HCT116 (cell line): ENCODE measurements around the gene CERS6.

Source experiments
- CTCF ChIP-seq, 3 experiments: fragments of 200-600 bp in 1 of 3; sonication (generic) in 1 of 3; IDR thresholded peaks in 2 of 3; conservative IDR thresholded peaks in 1 of 3; 2 replicates each; pipeline ENCODE4 v1.5.1; 2012 to 2017; ENCODE audit warnings: low read depth in 2 of 3, low read length in 2 of 3, antibody characterized with exemption in 1 of 3, borderline replicate concordance in 1 of 3, control low read depth in 1 of 3, mild to moderate bottlenecking in 1 of 3, mixed read lengths in 1 of 3, mixed run types in 1 of 3, moderate library complexity in 1 of 3; ENCODE audit not compliant: insufficient read depth in 1 of 3
- EGR1 ChIP-seq: IDR thresholded peaks from 2 replicates; pipeline ENCODE4 v1.6.1; 2012; ENCODE audit warnings: low read depth
- MAX ChIP-seq: IDR thresholded peaks from 2 replicates; pipeline ENCODE4 v1.6.1; 2012
- POLR2A ChIP-seq: IDR thresholded peaks from 2 replicates; pipeline ENCODE4 v1.7.0; 2011; ENCODE audit warnings: borderline replicate concordance; ENCODE audit not compliant: insufficient read depth, insufficient read length; ENCODE audit errors: extremely low read depth
- REST ChIP-seq: IDR thresholded peaks from 2 replicates; pipeline ENCODE4 v1.6.1; 2012; ENCODE audit warnings: low read depth
- SIN3A ChIP-seq: IDR thresholded peaks from 2 replicates; pipeline ENCODE4 v1.6.1; 2012; ENCODE audit warnings: low read depth
- TF ChIP-seq, protein P1 (sequence below): IDR thresholded peaks from 2 replicates; pipeline ENCODE4 v1.6.1; 2011; ENCODE audit warnings: mild to moderate bottlenecking, low read length, moderate library complexity; ENCODE audit not compliant: insufficient replicate concordance; ENCODE audit errors: extremely low read depth

DNA sequence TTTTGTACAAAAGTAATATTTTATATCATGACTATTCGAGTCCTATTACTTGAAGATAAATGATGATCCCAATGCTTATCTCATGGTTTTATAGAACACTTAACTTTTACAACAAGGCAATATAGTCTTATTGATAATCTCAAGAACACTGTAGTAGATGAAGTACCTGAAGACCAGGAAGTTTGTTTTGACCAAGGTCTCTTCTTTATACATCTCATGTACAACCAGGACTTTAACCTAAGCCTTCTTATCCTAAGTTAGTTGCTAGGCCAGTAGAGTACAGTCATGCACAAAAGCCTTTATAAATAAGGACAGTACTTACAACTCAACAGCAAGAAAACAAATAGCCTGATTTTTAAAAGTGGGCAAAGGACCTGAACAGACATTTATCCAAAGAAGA lies 198.6 kb downstream of the CERS6 start:
- TF ChIP-seq EGR1: no peak
- TF ChIP-seq CTCF (IDR thresholded peaks at IDR 0.05 in 2 of 3, conservative IDR thresholded peaks at IDR 0.05 in 1 of 3; ENCODE audit: borderline replicate concordance in 1 of 3, insufficient read depth in 1 of 3, low read depth in 2 of 3, low read length in 2 of 3): no peak
- no peak for TF ChIP-seq REST
- TF ChIP-seq MAX: no peak
- TF ChIP-seq POLR2A: no peak
- TF ChIP-seq SIN3A: no peak
- TF ChIP-seq, protein P1, sequence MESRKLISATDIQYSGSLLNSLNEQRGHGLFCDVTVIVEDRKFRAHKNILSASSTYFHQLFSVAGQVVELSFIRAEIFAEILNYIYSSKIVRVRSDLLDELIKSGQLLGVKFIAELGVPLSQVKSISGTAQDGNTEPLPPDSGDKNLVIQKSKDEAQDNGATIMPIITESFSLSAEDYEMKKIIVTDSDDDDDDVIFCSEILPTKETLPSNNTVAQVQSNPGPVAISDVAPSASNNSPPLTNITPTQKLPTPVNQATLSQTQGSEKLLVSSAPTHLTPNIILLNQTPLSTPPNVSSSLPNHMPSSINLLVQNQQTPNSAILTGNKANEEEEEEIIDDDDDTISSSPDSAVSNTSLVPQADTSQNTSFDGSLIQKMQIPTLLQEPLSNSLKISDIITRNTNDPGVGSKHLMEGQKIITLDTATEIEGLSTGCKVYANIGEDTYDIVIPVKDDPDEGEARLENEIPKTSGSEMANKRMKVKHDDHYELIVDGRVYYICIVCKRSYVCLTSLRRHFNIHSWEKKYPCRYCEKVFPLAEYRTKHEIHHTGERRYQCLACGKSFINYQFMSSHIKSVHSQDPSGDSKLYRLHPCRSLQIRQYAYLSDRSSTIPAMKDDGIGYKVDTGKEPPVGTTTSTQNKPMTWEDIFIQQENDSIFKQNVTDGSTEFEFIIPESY: no peak
